Lower lobe of right lung (tissue), 2 donors: ENCODE measurements around the gene KCNT2. TPM values are rescaled to one million over a fixed set of nuclear protein-coding genes. Genes with fewer than 3 reads are reported as not detected.
"Not testable (repeated sequence)": the region's sequence is repeated elsewhere in the genome, so short reads cannot be mapped to it uniquely, and the experiment has no call there.

Experiments used
- ATAC-seq, 2 donors: fragments of 200-7000 bp; cut with Tn5 transposase; one replicate each; pipeline ENCODE4 v1.9.1; 2020 to 2022; ENCODE audit warnings: mild to moderate bottlenecking in 2 of 2, moderate library complexity in 2 of 2
- DNase-seq: peaks from one replicate; pipeline ENCODE4 v3.0.0-alpha.2; 2020
- H3K27ac ChIP-seq: fragments of 200-600 bp; one replicate; pipeline ENCODE4 v1.8.0; 2022
- H3K27me3 ChIP-seq: fragments of 200-600 bp; one replicate; pipeline ENCODE4 v1.8.0; 2022; ENCODE audit warnings: low read depth
- H3K36me3 ChIP-seq: fragments of 200-600 bp; one replicate; pipeline ENCODE4 v1.8.0; 2022; ENCODE audit warnings: mild to moderate bottlenecking
- H3K4me1 ChIP-seq: fragments of 200-600 bp; one replicate; pipeline ENCODE4 v1.8.0; 2022
- H3K4me3 ChIP-seq: fragments of 200-600 bp; one replicate; pipeline ENCODE4 v1.8.0; 2022; ENCODE audit warnings: mild to moderate bottlenecking
- H3K9me3 ChIP-seq: fragments of 200-600 bp; one replicate; pipeline ENCODE4 v1.8.0; 2022
- CTCF ChIP-seq: fragments of 200-600 bp; IDR thresholded peaks from one replicate; pipeline ENCODE4 v1.8.0; 2022; ENCODE audit warnings: antibody characterized with exemption, mild to moderate bottlenecking
- intact Hi-C: fragments of 100-400 bp; cut with DNase I; formaldehyde crosslinking; loops from one replicate; pipeline ENCODE4 v1.11.0; 2022
- total RNA-seq: library from RNA; stranded (reverse); fragmentation: NEBNext Ultra II Directional; extraction: Animal tissue kit (Norgen Biotek cat#: 25700); gene quantifications from one replicate; pipeline ENCODE4 v1.2.1, GENCODE V29; 2021
- donor health status: DM: no; HTN: yes; CAD: no; lungs with severe emphysema.

Gene KCNT2
- total RNA-seq, 1 donor from 2014 or later, result 3.7 TPM

DNA sequence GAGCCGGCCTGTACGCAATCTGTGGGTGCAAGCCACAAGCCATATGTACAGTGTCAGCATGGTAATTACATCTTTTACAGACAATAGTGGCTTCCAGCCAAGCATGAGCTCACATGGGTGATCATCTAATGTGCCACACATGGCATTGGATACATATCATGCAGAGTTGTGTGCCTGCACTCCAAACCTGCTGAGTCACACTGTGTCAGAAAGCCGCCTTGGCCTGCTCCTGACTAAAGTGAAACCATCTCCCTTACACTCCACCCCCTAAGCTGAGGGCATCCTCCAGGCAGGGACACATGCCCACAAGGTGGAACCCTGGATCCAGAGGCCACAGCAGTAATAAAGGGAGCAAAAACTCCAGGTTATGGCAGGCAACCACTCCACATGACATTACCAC is 72.5 kb downstream of the KCNT2 start:
- Histone ChIP-seq H3K9me3 (no peaks in the 10 kb centered on the region), H3K4me3 (no peak overlapping the region), H3K27ac (no peak overlapping the region), H3K4me1 (no peaks in the 10 kb centered on the region), H3K27me3 (no peaks in the 10 kb centered on the region), H3K36me3 (no peaks in the 10 kb centered on the region)
- ATAC-seq (no peak), DNase-seq (no peak)
- no peak for TF ChIP-seq CTCF
- intact Hi-C loops, result no loop called here

DNA sequence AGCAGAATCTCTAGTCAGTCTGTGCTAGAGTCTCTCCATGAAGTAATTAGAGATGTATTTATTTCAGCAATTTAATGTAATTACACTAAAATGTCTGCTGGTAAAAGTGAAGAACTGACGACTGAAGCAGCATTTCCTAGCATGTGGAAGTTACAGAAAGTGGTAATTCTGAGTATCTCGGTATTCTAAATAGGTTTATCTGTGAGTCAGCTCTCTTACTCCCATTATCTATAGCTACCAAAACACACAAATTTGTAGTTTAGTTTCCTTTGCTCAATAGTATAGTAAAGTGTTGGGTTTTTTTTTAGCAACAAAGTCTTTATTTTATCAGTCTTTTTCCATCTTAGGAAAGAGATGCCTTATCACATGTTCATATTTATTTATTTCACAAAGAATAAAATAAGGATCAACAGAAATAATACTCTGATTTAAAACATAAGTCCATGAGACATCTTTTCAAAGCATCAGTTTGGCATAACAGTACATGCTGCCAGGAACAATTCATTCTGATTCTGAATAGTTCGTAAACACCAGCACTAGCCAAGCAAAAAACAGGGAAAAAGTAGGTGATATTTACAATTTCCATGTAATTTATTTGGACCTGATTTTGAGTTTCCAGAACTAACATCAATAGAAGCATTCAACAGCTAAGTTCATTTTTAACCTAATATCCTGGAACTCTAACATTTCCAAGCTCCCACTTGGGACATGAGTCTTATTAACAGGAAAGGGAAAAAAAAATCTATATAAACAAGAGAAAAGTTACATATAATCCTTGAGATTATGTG is 76.3 kb downstream of the KCNT2 start:
- Histone ChIP-seq H3K36me3 (no peaks in the 10 kb centered on the region), H3K4me3 (no peak overlapping the region), H3K4me1 (no peaks in the 10 kb centered on the region), H3K27me3 (no peaks in the 10 kb centered on the region), H3K27ac (no peak overlapping the region), H3K9me3 (no peaks in the 10 kb centered on the region)
- DNase-seq (no peak), ATAC-seq (no peak)
- intact Hi-C loops, result no loop called here
- no peak for TF ChIP-seq CTCF

DNA sequence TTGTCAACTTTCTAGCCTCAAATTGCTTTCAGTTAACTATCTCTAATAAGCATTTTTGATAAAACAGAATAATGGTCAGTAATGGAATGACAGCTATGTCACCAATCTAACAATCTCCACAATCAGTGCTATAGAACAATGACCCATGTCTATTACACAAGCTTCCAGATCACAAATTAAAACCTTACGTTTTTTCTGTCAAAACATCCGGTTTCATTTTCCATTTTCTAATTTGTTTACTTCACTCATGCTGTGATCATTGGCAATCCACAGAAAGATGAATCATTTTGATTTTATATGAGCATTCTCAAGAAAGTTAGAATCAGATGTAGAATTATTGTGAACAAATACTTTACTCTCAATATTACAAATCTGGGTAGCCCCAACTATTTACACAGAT is 80.3 kb downstream of the KCNT2 start:
- no peaks in the 10 kb centered on the region for H3K36me3 ChIP-seq
- no peaks in the 10 kb centered on the region for H3K4me1 ChIP-seq
- H3K4me3 ChIP-seq, result no peak overlapping the region
- no peak for ATAC-seq
- no peak for TF ChIP-seq CTCF
- no peaks in the 10 kb centered on the region for H3K9me3 ChIP-seq
- intact Hi-C loops, result no loop called here
- no peak for DNase-seq
- no peak overlapping the region for H3K27ac ChIP-seq
- no peaks in the 10 kb centered on the region for H3K27me3 ChIP-seq

DNA sequence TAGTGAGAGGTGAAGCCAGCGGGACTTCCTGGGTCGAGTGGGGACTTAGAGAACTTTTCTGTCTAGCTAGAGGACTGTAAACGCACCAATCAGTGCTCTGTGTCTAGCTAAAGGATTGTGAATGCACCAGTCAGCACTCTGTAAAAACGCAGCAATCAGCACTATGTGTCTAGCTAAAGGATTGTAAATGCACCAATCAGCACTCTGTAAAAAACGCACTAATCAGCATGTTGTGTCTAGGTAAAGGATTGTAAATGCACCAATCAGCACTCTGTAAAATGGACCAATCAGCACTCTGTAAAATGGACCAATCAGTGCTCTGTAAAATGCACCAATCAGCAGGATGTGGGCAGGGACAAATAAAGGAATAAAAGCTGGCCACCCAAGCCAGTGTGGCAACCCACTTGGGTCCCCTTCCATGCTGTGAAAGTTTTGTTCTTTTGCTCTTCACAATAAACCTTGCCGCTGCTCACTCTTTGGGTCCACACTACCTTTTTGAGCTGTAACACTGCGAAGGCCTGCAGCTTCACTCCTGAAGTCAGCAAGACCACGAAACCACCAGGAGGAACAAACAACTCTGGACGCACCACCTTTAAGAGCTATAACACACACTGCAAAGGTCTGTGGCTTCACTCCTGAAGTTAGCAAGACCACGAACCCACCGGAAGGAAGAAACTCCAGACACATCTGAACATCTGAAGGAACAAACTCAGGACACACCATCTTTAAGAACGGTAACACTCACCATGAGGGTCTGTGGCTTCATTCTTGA is 85.5 kb downstream of the KCNT2 start:
- H3K9me3 ChIP-seq, intact Hi-C loops, H3K4me3 ChIP-seq, H3K4me1 ChIP-seq, H3K27me3 ChIP-seq, ATAC-seq, H3K36me3 ChIP-seq, H3K27ac ChIP-seq, DNase-seq: not testable (repeated sequence)

DNA sequence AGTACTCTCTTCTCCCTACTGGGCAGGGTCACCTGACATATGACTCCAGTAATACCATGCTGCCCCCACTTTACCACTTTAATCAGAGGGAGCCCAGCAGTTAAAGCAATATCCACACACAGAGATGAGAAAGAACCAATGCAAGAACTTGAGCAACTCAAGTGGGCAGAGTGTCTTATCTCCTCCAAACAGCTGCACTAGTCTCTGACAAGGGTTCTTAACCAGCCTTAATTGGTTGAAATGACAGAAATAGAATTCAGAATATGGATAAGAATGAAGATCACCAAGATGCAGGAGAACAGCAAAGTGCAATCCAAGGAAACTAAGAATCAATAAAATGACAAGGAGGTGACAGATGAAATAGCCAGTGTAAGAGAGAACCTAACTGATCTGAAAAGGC is 91.0 kb downstream of the KCNT2 start:
- Histone ChIP-seq H3K4me3 (no peak overlapping the region), H3K4me1 (no peaks in the 10 kb centered on the region), H3K27me3 (no peaks in the 10 kb centered on the region), H3K27ac (no peak overlapping the region), H3K36me3 (no peaks in the 10 kb centered on the region), H3K9me3 (no peaks in the 10 kb centered on the region)
- intact Hi-C loops, result no loop called here
- DNase-seq, result no peak
- no peak for TF ChIP-seq CTCF
- ATAC-seq, result no peak

DNA sequence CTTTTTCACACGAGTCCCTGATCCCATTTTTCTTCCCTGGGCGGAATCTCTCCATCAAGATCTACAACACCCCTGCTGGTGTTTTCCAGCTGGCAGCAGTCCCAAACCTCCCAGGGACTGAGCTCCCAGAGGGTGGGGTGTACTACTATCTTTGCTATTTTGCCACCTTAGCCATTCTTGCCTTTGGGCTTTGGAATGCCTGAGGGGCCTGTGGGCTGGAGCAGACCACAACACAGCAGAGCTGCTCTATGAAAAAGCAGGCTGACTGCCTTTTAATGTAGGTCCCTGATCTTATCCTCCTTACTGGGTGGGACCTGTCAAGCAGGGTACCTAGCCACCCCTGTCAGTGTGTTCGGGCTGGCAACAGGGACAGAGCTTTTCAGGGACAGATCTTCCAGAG is 91.9 kb downstream of the KCNT2 start:
- ATAC-seq, result no peak

More for the DNA sequence above, 91.9 kb downstream of the KCNT2 start:
- no peaks in the 10 kb centered on the region for H3K9me3 ChIP-seq
- no peaks in the 10 kb centered on the region for H3K36me3 ChIP-seq
- intact Hi-C loops, result no loop called here
- no peaks in the 10 kb centered on the region for H3K4me1 ChIP-seq
- H3K4me3 ChIP-seq, result no peak overlapping the region
- TF ChIP-seq CTCF, result no peak
- DNase-seq, result no peak
- no peaks in the 10 kb centered on the region for H3K27me3 ChIP-seq
- no peak overlapping the region for H3K27ac ChIP-seq
